Osteocyte (in vitro differentiated cells): ENCODE data around the gene PRKAA1. TPM values are rescaled to one million over a fixed set of nuclear protein-coding genes. Genes with fewer than 3 reads are reported as not detected.
A peak's percentile ranks its signal among the peaks of the same experiment; 100 is the strongest.

Experiments used
- DNase-seq: peaks from one replicate; pipeline ENCODE4 v3.0.0; 2021; ENCODE audit warnings: mixed read lengths; ENCODE audit not compliant: unreplicated experiment; ENCODE audit errors: extremely low spot score
- H3K27ac Mint-ChIP-seq: one replicate; pipeline ENCODE4 v1.8.0; 2021; ENCODE audit warnings: mild to moderate bottlenecking, mixed read lengths; ENCODE audit not compliant: unreplicated experiment
- H3K27me3 Mint-ChIP-seq: one replicate; pipeline ENCODE4 v1.8.0; 2021; ENCODE audit warnings: mixed read lengths; ENCODE audit not compliant: unreplicated experiment
- H3K36me3 Mint-ChIP-seq: one replicate; pipeline ENCODE4 v1.8.0; 2021; ENCODE audit warnings: mixed read lengths; ENCODE audit not compliant: unreplicated experiment
- H3K4me1 Mint-ChIP-seq: one replicate; pipeline ENCODE4 v1.8.0; 2021; ENCODE audit warnings: mixed read lengths; ENCODE audit not compliant: unreplicated experiment
- H3K4me3 Mint-ChIP-seq: one replicate; pipeline ENCODE4 v1.8.0; 2021; ENCODE audit warnings: mild to moderate bottlenecking, moderate library complexity, mixed read lengths; ENCODE audit not compliant: unreplicated experiment
- H3K9me3 Mint-ChIP-seq: one replicate; pipeline ENCODE4 v1.8.0; 2021; ENCODE audit warnings: mixed read lengths; ENCODE audit not compliant: unreplicated experiment
- CTCF ChIP-seq: fragments of 200-600 bp; sonication (generic); IDR thresholded peaks from 2 replicates; pipeline ENCODE4 v1.5.0; 2021; ENCODE audit warnings: antibody characterized with exemption, mild to moderate bottlenecking, moderate library complexity
- total RNA-seq: library from RNA; stranded (reverse); gene quantifications from 2 replicates; pipeline ENCODE4 v1.2.1, GENCODE V29; 2021

The PRKAA1 gene
- total RNA-seq, 1 donor from 2014 or later, result 91.1 TPM

GRCh38 chr5:40778133-40778532 lies 20.0 kb downstream of the PRKAA1 start:
- peaks cover 21% of the 10 kb centered on the region for H3K36me3 Mint-ChIP-seq
- no peaks in the 10 kb centered on the region for H3K9me3 Mint-ChIP-seq

GRCh38 chr5:40776658-40776977 lies 21.6 kb downstream of the PRKAA1 start:
- no peak for TF ChIP-seq CTCF
- DNase-seq, result no peak
- no peaks in the 10 kb centered on the region for H3K9me3 Mint-ChIP-seq
- no peak overlapping the region for H3K4me3 Mint-ChIP-seq
- H3K4me1 Mint-ChIP-seq, result peaks cover 21% of the 10 kb centered on the region
- no peaks in the 10 kb centered on the region for H3K27me3 Mint-ChIP-seq
- H3K36me3 Mint-ChIP-seq, result peaks cover 23% of the 10 kb centered on the region
- H3K27ac Mint-ChIP-seq, result no peak overlapping the region

More at GRCh38 chr5:40778133-40778532, 20.0 kb downstream of the PRKAA1 start:
- peaks cover 28% of the 10 kb centered on the region for H3K4me1 Mint-ChIP-seq
- no peak overlapping the region for H3K4me3 Mint-ChIP-seq
- no peaks in the 10 kb centered on the region for H3K27me3 Mint-ChIP-seq
- no peak overlapping the region for H3K27ac Mint-ChIP-seq
- no peak for TF ChIP-seq CTCF
- no peak for DNase-seq

GRCh38 chr5:40775846-40776657 lies 22.1 kb downstream of the PRKAA1 start:
- H3K36me3 Mint-ChIP-seq, result peaks cover 24% of the 10 kb centered on the region
- H3K9me3 Mint-ChIP-seq, result no peaks in the 10 kb centered on the region
- no peaks in the 10 kb centered on the region for H3K27me3 Mint-ChIP-seq
- no peak for TF ChIP-seq CTCF
- peak overlapping the region; percentile 54 for H3K27ac Mint-ChIP-seq
- no peak for DNase-seq
- peaks cover 17% of the 10 kb centered on the region for H3K4me1 Mint-ChIP-seq
- no peak overlapping the region for H3K4me3 Mint-ChIP-seq

- Mint-ChIP-seq H3K27ac (no peak overlapping the region), H3K4me3 (no peak overlapping the region)
- no peak for DNase-seq
Observed at GRCh38 chr5:40775085-40775845, 22.9 kb downstream of the PRKAA1 start.

More at GRCh38 chr5:40775085-40775845, 22.9 kb downstream of the PRKAA1 start:
- peaks cover 26% of the 10 kb centered on the region for H3K36me3 Mint-ChIP-seq
- no peaks in the 10 kb centered on the region for H3K9me3 Mint-ChIP-seq
- H3K27me3 Mint-ChIP-seq, result no peaks in the 10 kb centered on the region
- H3K4me1 Mint-ChIP-seq, result peaks cover 13% of the 10 kb centered on the region
- no peak for TF ChIP-seq CTCF
